HL-60/S4 (cell line): Measurements from ENCODE around the gene DCLRE1C.
"Not testable (repeated sequence)": the region's sequence is repeated elsewhere in the genome, so short reads cannot be mapped to it uniquely, and the experiment has no call there.

Experiments
- in situ Hi-C: fragments of 300-500 bp; cut with MboI; formaldehyde crosslinking; loops from 2 replicates; pipeline ENCODE4 v1.14.3; 2022; ENCODE audit warnings: low sequenced_read_pairs

DCLRE1C gene

GRCh38 chr10:14889318-14889717, 64.6 kb downstream of the DCLRE1C start:
- in situ Hi-C loops = no loop called here

- in situ Hi-C loops = no loop called here
Observed at GRCh38 chr10:14884082-14884481, 69.8 kb downstream of the DCLRE1C start.

GRCh38 chr10:14880229-14880628, 73.7 kb downstream of the DCLRE1C start:
- in situ Hi-C loops = no loop called here

GRCh38 chr10:14879928-14880193, 74.0 kb downstream of the DCLRE1C start:
- in situ Hi-C loops = no loop called here

GRCh38 chr10:14879124-14879927, 74.6 kb downstream of the DCLRE1C start:
- in situ Hi-C loops = no loop called here

GRCh38 chr10:14878266-14879123, 75.4 kb downstream of the DCLRE1C start, which contains the start of gene SUV39H2:
Gene SUV39H2 (plus strand): TSS chr10:14878866. CDS start chr10:14878889, 23 bp downstream.
- in situ Hi-C loops = no loop called here

GRCh38 chr10:14876764-14877163, 77.1 kb downstream of the DCLRE1C start:
- in situ Hi-C loops = no loop called here

GRCh38 chr10:14875941-14876340, 78.0 kb downstream of the DCLRE1C start:
- in situ Hi-C loops = no loop called here

- in situ Hi-C loops = no loop called here
Observed at GRCh38 chr10:14873090-14873760, 80.7 kb downstream of the DCLRE1C start.

- in situ Hi-C loops = not testable (repeated sequence)
Observed at GRCh38 chr10:14864871-14865270, 89.0 kb downstream of the DCLRE1C start.

- in situ Hi-C loops = not testable (repeated sequence)
Observed at GRCh38 chr10:14864466-14864865, 89.4 kb downstream of the DCLRE1C start.

GRCh38 chr10:14860791-14861190, 93.1 kb downstream of the DCLRE1C start:
- in situ Hi-C loops = no loop called here

- in situ Hi-C loops = no loop called here
Observed at GRCh38 chr10:14859775-14860174, 94.1 kb downstream of the DCLRE1C start.

GRCh38 chr10:14859043-14859442, 94.9 kb downstream of the DCLRE1C start:
- in situ Hi-C loops = no loop called here

GRCh38 chr10:14858338-14858960, 95.4 kb downstream of the DCLRE1C start:
- in situ Hi-C loops = no loop called here

GRCh38 chr10:14855453-14855852, 98.4 kb downstream of the DCLRE1C start:
- in situ Hi-C loops = no loop called here

- in situ Hi-C loops = no loop called here
Observed at GRCh38 chr10:14852236-14852635, 101.7 kb downstream of the DCLRE1C start.
